ENCODE measurements around the gene CLDN9. TPM values are rescaled to one million over a fixed set of nuclear protein-coding genes. Genes with fewer than 3 reads are reported as not detected.

Gene CLDN9
- total and polyA plus RNA-seq, 9 of the 15 experiments (the other 6 are each of a cell fraction or from before 2014, with no cell fraction given): 0.12 to 0.44 (median 0.22) TPM; not detected in 4

DNA sequence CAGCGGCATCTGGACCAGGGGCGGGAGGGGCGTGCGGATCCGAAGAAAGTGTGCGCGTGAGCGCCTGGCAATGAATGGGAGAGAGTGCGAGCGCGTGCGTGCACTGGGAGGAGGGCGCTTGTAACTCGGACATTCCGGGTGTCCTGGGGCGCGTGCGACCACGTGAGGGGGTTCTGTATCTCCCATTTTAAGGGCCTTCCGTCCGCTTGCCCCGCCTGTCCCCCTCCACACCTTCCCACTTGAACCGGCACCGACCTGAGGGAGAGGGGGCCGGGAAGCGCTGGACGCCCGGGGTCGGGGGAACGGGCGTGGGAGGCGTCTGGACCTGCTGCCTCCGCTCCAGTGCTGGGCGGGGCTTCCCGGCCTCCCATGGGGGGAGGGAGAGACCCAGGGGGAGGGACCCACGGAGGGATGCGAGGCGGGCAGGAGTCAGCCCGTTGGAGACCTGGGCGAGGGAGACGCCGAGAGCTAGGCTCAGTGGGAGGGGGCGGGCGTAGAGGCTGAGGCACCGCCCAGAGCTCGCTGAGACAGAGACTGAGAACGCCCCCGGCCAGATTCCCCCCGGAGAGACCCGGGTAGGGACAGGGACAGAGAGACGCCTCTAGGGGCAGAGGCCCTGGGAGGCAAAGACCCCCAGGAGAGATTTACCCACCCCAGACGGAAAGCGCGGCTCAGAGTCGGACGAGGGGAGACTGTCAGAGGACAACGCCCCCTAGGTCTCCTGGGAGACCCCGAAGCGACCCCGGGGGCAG is 48.8 kb upstream of the CLDN9 start, which contains the start of gene KREMEN2 (continued):
- TF ChIP-seq RAD21 (CRISPR knock-in tag; conservative IDR thresholded peaks at IDR 0.05 in 1 of 2, IDR thresholded peaks at IDR 0.05 in 1 of 2): no peak
- no peak for TF ChIP-seq ZEB2 (IDR thresholded peaks at IDR 0.05)
- TF ChIP-seq NFYB (IDR thresholded peaks at IDR 0.05; ENCODE audit: extremely low read depth, insufficient read length): no peak
- no peak for TF ChIP-seq ZNF41 (CRISPR knock-in tag; conservative IDR thresholded peaks at IDR 0.05)
- no peak for TF ChIP-seq ETV5 (CRISPR knock-in tag; IDR thresholded peaks at IDR 0.05; ENCODE audit: low read depth)
- TF ChIP-seq SAFB2 (IDR thresholded peaks at IDR 0.05; ENCODE audit: borderline replicate concordance, low read depth, low read length, severe bottlenecking): no peak
- TF ChIP-seq POLR2AphosphoS2 (IDR thresholded peaks at IDR 0.05; ENCODE audit: low read length): no peak
- TF ChIP-seq GABPB2 (CRISPR knock-in tag; conservative IDR thresholded peaks at IDR 0.05): no peak
- no peak for TF ChIP-seq PPARD (CRISPR knock-in tag; IDR thresholded peaks at IDR 0.05)
- TF ChIP-seq, protein P1, sequence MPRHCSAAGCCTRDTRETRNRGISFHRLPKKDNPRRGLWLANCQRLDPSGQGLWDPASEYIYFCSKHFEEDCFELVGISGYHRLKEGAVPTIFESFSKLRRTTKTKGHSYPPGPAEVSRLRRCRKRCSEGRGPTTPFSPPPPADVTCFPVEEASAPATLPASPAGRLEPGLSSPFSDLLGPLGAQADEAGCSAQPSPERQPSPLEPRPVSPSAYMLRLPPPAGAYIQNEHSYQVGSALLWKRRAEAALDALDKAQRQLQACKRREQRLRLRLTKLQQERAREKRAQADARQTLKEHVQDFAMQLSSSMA (CRISPR knock-in tag; IDR thresholded peaks at IDR 0.05): no peak
- peak; percentile 88 for TF ChIP-seq PHF21A (IDR thresholded peaks at IDR 0.05; ENCODE audit: borderline replicate concordance, low read depth)
- no peak for TF ChIP-seq ZNF175 (CRISPR knock-in tag; IDR thresholded peaks at IDR 0.05; ENCODE audit: low read depth)
- no peak for TF ChIP-seq SREBF2 (CRISPR knock-in tag; IDR thresholded peaks at IDR 0.05)
- TF ChIP-seq, protein P2, sequence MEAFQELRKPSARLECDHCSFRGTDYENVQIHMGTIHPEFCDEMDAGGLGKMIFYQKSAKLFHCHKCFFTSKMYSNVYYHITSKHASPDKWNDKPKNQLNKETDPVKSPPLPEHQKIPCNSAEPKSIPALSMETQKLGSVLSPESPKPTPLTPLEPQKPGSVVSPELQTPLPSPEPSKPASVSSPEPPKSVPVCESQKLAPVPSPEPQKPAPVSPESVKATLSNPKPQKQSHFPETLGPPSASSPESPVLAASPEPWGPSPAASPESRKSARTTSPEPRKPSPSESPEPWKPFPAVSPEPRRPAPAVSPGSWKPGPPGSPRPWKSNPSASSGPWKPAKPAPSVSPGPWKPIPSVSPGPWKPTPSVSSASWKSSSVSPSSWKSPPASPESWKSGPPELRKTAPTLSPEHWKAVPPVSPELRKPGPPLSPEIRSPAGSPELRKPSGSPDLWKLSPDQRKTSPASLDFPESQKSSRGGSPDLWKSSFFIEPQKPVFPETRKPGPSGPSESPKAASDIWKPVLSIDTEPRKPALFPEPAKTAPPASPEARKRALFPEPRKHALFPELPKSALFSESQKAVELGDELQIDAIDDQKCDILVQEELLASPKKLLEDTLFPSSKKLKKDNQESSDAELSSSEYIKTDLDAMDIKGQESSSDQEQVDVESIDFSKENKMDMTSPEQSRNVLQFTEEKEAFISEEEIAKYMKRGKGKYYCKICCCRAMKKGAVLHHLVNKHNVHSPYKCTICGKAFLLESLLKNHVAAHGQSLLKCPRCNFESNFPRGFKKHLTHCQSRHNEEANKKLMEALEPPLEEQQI (IDR thresholded peaks at IDR 0.05): no peak
- peak; percentile 84 for TF ChIP-seq EGR1 (conservative IDR thresholded peaks at IDR 0.05)
- no peak for TF ChIP-seq ZNF830 (CRISPR knock-in tag; IDR thresholded peaks at IDR 0.05)
- TF ChIP-seq ZFP30 (CRISPR knock-in tag; IDR thresholded peaks at IDR 0.05; ENCODE audit: borderline replicate concordance): no peak
- TF ChIP-seq CREB1 (IDR thresholded peaks at IDR 0.05): no peak; the same call in 1 of the 2 replicates
- no peak; the same call in 1 of the 2 replicates for TF ChIP-seq CREB1 (CRISPR knock-in tag; IDR thresholded peaks at IDR 0.05)
- TF ChIP-seq, protein P3, sequence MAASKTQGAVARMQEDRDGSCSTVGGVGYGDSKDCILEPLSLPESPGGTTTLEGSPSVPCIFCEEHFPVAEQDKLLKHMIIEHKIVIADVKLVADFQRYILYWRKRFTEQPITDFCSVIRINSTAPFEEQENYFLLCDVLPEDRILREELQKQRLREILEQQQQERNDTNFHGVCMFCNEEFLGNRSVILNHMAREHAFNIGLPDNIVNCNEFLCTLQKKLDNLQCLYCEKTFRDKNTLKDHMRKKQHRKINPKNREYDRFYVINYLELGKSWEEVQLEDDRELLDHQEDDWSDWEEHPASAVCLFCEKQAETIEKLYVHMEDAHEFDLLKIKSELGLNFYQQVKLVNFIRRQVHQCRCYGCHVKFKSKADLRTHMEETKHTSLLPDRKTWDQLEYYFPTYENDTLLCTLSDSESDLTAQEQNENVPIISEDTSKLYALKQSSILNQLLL (CRISPR knock-in tag; IDR thresholded peaks at IDR 0.05; ENCODE audit: borderline replicate concordance): no peak
- TF ChIP-seq IFI16 (CRISPR knock-in tag; IDR thresholded peaks at IDR 0.05): no peak
- TF ChIP-seq NR2C2 (CRISPR knock-in tag; IDR thresholded peaks at IDR 0.05): no peak; the same call in 1 of the 2 replicates
- no peak for TF ChIP-seq NR2C2 (tag; IDR thresholded peaks at IDR 0.05)
- no peak for TF ChIP-seq ZNF23 (CRISPR knock-in tag; IDR thresholded peaks at IDR 0.05)
- TF ChIP-seq WHSC1 (IDR thresholded peaks at IDR 0.05; ENCODE audit: low read length): no peak
- TF ChIP-seq KDM4B (IDR thresholded peaks at IDR 0.05; ENCODE audit: borderline replicate concordance in 2 of 2, low read depth in 1 of 2): no peak; a peak in 1 of 4 replicates
- no peak for TF ChIP-seq MEF2D (tag; conservative IDR thresholded peaks at IDR 0.05; ENCODE audit: low read depth)
